Upper lobe of right lung (tissue), 1 donor: Measurements from ENCODE around the gene FAM110C. TPM values are rescaled to one million over a fixed set of nuclear protein-coding genes. Genes with fewer than 3 reads are reported as not detected.

Experiments
- ATAC-seq: fragments of 200-7000 bp; cut with Tn5 transposase; one replicate; pipeline ENCODE4 v1.9.1; 2020; ENCODE audit warnings: mild to moderate bottlenecking, moderate library complexity
- DNase-seq: peaks from one replicate; pipeline ENCODE4 v3.0.0-alpha.2; 2020
- H3K27ac ChIP-seq: fragments of 200-600 bp; one replicate; pipeline ENCODE4 v1.8.0; 2022
- H3K27me3 ChIP-seq: fragments of 200-600 bp; one replicate; pipeline ENCODE4 v1.8.0; 2022; ENCODE audit warnings: mild to moderate bottlenecking
- H3K36me3 ChIP-seq: fragments of 200-600 bp; one replicate; pipeline ENCODE4 v1.8.0; 2022
- H3K4me1 ChIP-seq: fragments of 200-600 bp; one replicate; pipeline ENCODE4 v1.8.0; 2022
- H3K4me3 ChIP-seq: fragments of 200-600 bp; one replicate; pipeline ENCODE4 v1.8.0; 2022; ENCODE audit warnings: mild to moderate bottlenecking
- H3K9me3 ChIP-seq: fragments of 200-600 bp; one replicate; pipeline ENCODE4 v1.8.0; 2022
- CTCF ChIP-seq: fragments of 200-600 bp; IDR thresholded peaks from one replicate; pipeline ENCODE4 v1.8.0; 2022; ENCODE audit warnings: antibody characterized with exemption
- intact Hi-C: fragments of 100-400 bp; cut with DNase I; formaldehyde crosslinking; loops from one replicate; pipeline ENCODE4 v1.11.0; 2022
- total RNA-seq: library from RNA; stranded (reverse); fragmentation: NEBNext Ultra II Directional; extraction: Animal tissue kit (Norgen Biotek cat#: 25700); gene quantifications from one replicate; pipeline ENCODE4 v1.2.1, GENCODE V29; 2021
- donor health status: DM: no; HTN: yes; CAD: no; lungs with severe emphysema.

FAM110C gene
- total RNA-seq, 1 donor from 2014 or later, result 4.8 TPM

GRCh38 chr2:47346-47725, 1.0 kb upstream of the FAM110C start:
- TF ChIP-seq CTCF, result no peak
- peak overlapping the region; percentile 63 for H3K4me3 ChIP-seq
- no peaks in the 10 kb centered on the region for H3K36me3 ChIP-seq
- no peaks in the 10 kb centered on the region for H3K9me3 ChIP-seq
- peaks cover 4% of the 10 kb centered on the region for H3K4me1 ChIP-seq
- no peak for ATAC-seq
- H3K27ac ChIP-seq, result peak overlapping the region; percentile 90
- intact Hi-C loops, result no loop called here
- peaks cover 21% of the 10 kb centered on the region for H3K27me3 ChIP-seq
- no peak for DNase-seq

GRCh38 chr2:46131-46470, 204 bp downstream of the FAM110C start:
- TF ChIP-seq CTCF, result no peak
- Histone ChIP-seq H3K27ac (peak overlapping the region; percentile 90), H3K4me3 (peak overlapping the region; percentile 63), H3K36me3 (peaks cover 7% of the 10 kb centered on the region), H3K4me1 (peaks cover 4% of the 10 kb centered on the region), H3K27me3 (peaks cover 21% of the 10 kb centered on the region), H3K9me3 (no peaks in the 10 kb centered on the region)
- ATAC-seq, result peak; percentile 9
- peak; percentile 65 for DNase-seq
- intact Hi-C loops, result no loop called here

- DNase-seq (peak; percentile 67), ATAC-seq (peak; percentile 0)
- Histone ChIP-seq H3K4me1 (peaks cover 4% of the 10 kb centered on the region), H3K9me3 (no peaks in the 10 kb centered on the region), H3K36me3 (peaks cover 10% of the 10 kb centered on the region), H3K27ac (peak overlapping the region; percentile 90), H3K4me3 (peak overlapping the region; percentile 63), H3K27me3 (peaks cover 21% of the 10 kb centered on the region)
- no peak for TF ChIP-seq CTCF
- intact Hi-C loops, result no loop called here
Observed at GRCh38 chr2:45342-46130, 769 bp downstream of the FAM110C start.

GRCh38 chr2:44748-45341, 1.5 kb downstream of the FAM110C start:
- ATAC-seq (peak; percentile 56), DNase-seq (no peak)
- Histone ChIP-seq H3K4me3 (peak overlapping the region; percentile 63), H3K4me1 (peaks cover 4% of the 10 kb centered on the region), H3K9me3 (no peaks in the 10 kb centered on the region), H3K27ac (peak overlapping the region; percentile 90), H3K27me3 (peaks cover 21% of the 10 kb centered on the region), H3K36me3 (peaks cover 10% of the 10 kb centered on the region)
- no peak for TF ChIP-seq CTCF
- intact Hi-C loops, result no loop called here

- peaks cover 21% of the 10 kb centered on the region for H3K27me3 ChIP-seq
- ATAC-seq (no peak), DNase-seq (no peak)
- intact Hi-C loops, result no loop called here
- H3K27ac ChIP-seq, result no peak overlapping the region
- H3K4me3 ChIP-seq, result no peak overlapping the region
- H3K36me3 ChIP-seq, result peaks cover 10% of the 10 kb centered on the region
- TF ChIP-seq CTCF, result no peak
- peaks cover 4% of the 10 kb centered on the region for H3K4me1 ChIP-seq
- H3K9me3 ChIP-seq, result no peaks in the 10 kb centered on the region
Observed at GRCh38 chr2:42788-43187, 3.5 kb downstream of the FAM110C start.
